Hematopoietic multipotent progenitor cell (in vitro differentiated cells): Measurements from ENCODE around the gene HCN3. TPM values are rescaled to one million over a fixed set of nuclear protein-coding genes. Genes with fewer than 3 reads are reported as not detected.
A peak's percentile ranks its signal among the peaks of the same experiment; 100 is the strongest.

Experiments used
- DNase-seq, 3 donors: peaks; one replicate each; pipeline ENCODE4 v3.0.0-alpha.2; 2011 to 2015; ENCODE audit warnings: low read depth in 2 of 3, low spot score in 2 of 3
- total RNA-seq: library from RNA; depleted of rRNA; stranded (reverse); fragments of >200 nt; gene quantifications from one replicate; pipeline ENCODE4 v1.2.3, GENCODE V29; 2012

Gene HCN3
- total RNA-seq, 1 donor = 4.6 TPM

DNA sequence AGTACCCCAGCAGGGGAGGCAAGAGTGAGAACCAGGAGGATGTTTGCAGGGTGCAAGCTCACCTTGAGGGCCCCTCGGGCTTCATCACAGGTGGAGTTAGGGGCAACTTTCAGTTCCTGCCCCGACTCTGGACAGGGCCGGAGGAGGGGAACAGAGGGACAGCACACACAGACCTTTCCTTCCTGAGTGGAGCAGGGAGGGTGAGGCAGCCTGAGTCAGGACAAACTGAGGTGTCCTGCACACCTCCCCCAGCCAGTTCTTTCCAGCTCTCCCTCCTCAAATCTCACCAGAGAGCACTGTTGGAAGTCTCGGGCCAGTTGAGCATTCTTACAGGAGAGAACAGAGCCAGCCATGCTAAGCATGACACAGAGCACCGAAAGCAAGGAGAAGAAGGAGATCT lies 23.5 kb upstream of the HCN3 start:
- DNase-seq = no peak

DNA sequence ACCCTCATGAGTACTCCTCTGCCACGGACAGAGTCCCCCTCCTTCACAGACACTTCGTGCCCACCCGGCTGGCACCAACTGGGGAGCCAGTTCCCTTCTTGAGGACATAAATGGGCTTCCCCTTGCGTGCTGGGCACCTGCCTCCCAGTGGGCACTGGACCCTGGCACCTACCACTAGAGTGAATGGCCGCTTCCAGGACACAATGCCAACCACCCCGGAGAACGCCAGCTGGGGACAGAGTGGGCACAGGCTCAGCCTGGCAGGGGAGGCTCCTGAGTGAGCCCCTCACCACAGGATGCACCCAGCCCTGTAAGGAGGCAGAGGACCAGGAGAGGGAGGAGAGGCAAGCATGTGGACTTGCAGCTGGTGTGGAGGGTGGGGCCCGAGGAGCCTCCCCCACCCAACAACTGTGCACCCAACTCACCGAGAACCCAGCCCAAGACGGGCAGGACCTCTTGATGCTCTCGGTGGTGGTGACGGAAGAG lies 23.0 kb upstream of the HCN3 start:
- no peak for DNase-seq

DNA sequence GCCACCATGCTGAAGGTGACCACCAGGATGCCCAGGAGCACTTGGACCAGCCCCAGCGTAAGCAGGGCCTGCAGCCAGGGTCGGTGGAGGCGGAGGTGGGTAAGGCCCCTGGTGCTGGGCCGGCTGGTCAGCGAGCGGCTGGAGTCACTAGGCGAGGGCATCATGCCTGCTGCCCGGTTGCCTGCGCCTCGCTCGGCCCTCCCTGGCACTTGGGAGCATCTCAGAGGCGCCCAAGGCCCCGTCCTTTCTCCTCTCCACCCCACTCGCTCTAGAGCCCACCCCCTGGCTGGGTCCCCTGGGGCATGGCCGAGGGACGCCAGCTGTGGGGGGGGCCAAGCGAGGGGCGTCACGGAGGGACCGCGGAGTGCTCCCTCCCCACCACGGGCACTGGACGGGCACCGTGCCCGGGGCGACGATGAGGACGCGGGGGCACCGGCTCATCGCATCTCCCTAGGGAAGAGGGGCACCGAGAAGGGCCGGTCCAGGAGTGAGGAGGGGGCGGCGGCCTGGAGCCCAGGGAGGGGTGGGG lies 22.5 kb upstream of the HCN3 start:
- no peak for DNase-seq

DNA sequence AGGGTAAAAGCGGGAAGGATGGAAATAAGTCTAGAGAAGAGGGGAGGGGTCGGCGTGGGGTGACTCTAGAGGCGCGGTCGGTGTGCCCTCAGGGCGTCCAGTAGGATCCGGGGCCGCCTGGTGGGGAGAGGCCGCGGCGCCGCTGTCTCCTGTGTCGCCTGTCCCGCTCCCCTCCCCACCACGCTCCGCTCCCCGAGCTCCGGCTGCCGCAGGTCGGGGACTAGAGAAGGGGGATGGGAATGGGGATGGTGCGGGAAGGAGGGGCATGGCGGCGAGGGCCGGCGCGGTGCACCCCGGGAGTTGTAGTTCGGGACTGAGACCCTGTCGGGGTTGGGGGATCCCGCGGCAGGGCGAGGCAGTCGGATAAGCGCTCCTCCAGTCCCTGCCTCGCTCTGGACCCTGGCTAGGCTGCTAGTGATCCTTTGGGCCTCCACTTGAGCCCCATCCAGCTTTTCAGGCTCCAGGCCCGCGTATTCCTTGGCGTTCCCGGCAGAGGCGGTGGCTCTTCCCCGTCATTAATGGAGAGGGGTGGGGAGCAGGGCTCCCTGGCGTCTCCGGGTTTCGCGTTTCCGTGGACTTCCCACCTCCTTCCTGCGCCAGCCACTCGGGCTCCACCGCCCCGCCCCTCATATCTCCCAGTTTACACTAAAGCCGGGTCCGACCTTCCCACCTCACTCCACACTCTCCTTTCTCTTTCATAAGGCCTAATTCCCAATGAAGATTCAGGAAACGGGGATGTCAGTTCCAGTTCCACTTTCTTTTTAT lies 21.8 kb upstream of the HCN3 start, which contains the start of gene ENTREP3:
TSS of gene ENTREP3 (minus strand) at position 241 of the 765 bp plus-strand sequence. CDS start 606 bp downstream, outside the sequence.
- DNase-seq = peak in 2 of 3 donors; percentile 76 to 77

DNA sequence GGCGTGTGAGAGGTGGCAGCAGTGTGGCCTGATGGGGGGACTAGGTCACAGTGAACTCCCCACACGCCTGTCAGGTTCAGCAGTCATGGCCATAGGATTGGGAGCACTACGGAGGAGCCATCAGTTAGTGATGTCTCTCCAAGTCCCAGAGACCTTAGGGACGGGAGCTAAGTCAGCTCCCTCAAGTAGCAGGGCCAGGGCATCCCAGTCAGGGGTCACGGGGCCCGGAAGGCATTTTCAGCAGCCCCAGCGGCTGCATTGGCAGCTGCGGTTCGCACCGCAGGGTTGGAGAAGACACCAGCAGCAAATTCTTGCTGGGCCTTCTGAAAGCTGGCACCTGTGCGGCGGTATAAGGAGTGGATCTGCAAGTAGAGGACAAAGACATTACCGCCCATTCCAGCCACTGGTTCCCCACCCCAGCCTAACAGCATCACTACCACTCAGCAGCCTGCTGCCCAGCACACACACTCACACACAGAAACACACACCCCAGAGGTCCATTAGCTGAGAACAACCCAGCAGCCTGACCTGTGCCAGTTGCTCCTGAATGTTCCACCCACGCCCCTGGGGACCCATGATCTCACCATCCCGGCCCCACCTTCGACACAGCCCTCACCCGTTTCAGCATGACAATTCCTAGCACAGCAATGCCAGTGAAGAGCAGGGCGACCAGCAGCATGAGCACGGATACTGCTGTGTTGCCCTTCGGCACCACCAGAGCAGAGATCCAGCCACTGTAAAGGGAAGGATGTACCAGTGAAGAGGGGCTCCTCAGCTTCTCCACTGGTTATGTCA lies 21.0 kb upstream of the HCN3 start:
- DNase-seq = no peak

DNA sequence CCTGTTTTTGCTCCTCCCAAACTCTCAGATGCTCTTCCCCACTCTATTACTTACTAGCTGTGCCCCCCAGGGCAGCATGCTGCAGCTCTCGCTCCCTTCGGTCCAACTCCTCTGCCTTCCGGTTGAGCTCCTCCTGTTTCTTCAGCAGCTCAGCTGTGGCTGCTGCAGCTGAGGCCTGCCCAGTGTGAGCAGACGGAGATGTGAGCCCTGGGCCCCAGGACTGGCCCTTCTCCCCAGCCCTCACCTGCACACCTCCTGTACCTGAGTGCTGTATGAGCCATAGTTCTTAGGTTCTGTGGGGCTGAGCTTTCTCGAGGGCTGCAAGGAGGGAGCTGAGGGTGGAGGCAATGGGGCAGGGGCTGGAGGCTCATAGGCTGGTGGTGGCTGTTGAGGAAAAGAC lies 17.0 kb upstream of the HCN3 start:
- DNase-seq = no peak

DNA sequence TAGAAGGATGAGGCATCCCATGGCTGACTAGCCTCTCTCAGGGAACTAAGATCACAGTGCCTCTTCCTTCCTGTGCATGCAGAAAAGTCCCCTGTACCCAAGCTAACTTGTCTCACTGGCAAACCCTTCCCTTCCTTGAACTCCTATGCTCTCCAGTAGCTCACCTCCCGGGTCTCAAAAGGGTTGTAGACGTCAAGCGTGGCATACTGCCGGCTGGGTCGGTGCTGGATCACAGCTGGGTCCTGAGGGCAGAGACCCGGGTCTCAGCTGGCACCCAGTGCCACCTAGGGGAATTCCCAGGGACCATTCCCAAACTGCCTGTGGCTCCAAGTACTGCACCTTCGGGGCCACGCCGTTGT lies 15.8 kb upstream of the HCN3 start:
- no peak for DNase-seq

DNA sequence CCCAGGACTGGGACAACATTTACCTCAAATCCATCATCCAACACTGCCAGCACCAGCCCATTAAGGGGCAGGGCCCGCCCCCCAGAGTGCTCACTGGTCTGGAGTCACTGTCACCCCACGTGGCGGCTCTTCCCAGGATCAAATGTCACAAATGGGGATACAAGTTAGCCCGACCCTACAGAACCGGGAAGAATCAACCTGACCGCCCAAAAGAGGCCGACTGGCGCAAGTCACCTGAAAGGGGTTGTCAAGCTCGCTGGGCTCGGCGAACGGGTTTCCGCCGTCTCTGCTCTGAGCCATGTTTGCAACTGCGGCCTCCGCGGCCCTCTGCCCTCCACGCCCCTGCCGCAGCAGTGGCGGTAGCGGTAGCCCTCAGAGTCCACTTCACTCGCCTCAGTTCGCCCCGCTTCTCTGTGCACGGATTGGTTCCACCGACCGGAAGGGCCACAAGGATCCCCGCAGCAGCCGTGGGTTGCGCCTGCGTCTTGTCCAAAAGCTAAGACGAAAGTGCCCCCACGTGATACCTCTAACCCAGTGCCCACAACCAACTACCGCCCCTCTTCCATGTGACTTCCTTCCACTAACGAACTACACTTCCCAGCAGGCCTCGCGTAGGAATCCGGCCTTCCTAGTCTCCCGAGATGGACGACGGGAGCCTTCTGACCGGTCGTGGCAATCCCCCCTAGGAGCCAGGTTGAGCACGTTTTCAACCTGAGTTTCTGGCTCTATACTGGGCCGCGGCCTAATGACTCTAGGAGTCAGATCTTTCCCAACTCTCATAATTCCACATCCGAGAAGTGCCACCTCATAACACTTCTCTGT lies 15.2 kb upstream of the HCN3 start, which contains the start of gene SCAMP3:
TSS of gene SCAMP3 (minus strand) at position 509 of the 822 bp plus-strand sequence. CDS start at position 300, 209 bp downstream.
- peak in 2 of 3 donors; percentile 91 to 93 for DNase-seq

DNA sequence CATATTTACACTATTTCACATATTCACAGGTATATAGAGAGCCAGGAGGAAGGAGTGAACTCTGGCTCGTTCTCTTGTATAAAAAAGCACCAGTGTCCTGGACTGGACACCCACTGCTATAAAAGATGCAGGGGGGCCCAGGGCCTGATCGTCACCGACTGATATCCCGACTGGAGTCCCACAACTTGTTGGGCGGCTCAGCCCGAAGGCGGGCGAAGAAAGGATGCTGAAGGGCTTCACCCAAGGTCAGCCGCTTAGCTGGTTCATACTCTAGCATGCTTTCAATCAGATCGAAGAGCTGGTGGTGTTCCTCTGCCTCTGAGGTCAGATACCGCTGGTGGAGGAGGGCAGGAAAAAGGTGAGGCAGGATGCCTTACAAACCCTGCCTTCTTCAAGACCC lies 14.2 kb upstream of the HCN3 start:
- no peak for DNase-seq

DNA sequence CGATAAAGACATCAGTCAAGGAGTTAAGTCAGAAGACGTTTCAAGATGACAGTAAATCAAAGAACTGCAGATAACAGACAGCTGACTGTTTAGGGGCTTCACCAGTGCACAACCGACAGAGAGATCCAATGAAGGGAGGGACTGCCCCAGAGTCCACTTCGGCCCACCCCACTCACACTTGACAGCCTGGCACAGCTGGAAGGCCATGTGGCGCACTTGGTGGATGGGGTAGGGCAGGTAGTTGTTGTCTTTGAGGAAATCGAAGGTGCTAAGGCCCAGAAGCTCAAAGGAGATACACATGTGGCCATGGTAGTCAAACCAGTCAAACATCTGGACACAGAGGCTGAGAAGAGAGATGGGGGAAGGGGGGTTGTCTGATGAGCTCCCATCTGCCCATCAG lies 10.7 kb upstream of the HCN3 start:
- DNase-seq = no peak

DNA sequence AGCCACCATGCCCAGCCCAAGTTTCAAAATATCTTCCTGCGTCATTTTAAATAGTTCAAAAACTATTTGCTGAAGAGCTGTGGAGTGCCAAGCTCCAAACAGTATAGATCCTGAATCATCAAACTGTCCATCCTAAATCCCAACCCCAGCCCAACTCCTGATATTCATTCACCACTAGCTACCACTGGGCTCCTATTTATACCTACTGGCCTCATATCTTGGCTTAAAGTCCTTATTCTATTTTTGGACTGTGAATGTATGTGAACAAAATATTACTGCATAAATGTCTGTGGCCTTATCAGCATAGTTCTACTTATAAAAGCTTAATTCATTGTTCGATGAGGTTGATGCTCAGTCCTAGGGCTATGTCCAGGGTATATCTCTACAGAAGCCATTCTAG lies 9.9 kb upstream of the HCN3 start:
- DNase-seq = no peak

DNA sequence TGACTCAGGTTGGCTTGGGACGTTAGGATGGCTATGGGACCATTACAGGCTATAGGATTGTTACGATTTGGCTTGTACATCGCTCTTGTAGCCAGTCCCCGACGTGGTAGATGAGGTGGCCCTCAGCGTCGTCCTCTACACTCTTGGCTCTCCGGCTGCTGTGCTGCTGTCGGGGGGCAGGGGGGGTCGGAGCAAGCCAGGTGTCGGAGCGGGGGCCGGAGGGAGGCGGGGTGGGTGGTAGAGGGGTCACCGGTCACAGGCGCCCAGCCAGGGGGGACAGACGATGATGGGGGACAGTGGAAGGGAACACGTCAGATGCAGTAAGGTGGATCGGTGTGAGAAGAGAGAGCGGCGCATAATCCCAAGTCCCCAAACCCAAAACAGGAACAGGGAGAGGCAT lies 8.6 kb upstream of the HCN3 start:
- DNase-seq = no peak

DNA sequence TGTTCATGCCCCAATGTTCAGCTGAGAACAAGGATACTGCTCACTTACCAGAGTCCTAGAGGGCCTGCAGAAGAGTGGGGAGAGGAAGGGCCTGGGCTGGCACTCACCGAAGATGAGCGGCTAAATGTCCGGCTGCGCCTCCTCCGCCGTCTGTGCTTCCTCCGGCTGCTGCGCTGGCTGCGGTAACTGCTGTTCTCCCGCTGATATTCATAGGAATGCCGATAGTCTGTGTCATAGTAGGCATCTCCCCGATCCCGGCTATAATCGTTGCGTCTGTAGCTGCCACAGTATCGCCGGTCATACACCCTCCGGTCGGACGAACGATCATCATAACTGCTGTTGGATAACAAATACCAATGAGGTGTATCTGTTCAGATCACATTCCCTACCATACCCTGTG lies 7.9 kb upstream of the HCN3 start:
- DNase-seq = no peak

DNA sequence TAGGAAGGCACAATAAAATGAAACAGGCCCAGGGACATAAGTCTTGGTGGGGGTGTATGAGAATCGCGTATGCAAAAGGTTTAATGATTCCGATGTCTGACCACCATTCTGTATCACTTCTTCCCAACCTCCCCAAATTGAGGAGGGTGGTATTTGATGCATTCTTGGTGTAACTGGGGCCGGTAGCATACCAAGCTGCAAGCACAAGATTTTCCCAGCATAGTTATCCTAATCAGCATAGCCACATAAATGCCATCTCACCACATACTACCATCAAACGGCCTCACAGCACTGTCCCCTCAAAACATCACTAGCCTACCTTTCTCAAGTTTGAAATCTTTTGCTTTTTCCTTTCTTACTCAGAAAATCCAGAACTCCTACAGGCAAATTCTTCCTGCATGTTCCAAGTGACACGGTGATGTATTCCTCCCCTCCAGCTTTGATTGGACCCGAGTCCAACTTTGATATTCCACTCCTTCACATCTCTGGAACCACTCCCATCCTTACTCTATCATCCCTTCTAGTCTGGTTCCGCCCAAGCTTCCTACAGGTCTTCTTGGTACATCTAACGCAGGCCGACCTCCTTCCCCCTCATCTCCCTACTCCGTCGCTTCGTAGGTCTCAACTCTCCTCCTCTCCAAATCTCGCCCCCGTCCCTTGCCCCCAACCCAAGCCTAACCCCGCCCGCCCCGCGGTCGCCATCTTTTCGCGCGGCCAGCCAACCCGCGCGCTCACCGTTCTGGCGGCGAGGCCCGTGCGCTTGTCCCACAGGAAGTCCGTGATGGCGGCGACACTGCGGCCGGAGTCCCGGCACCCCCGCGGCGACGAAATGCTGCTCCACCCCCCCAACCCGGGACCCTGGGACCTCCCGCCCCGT lies 4.6 kb upstream of the HCN3 start:
- peak in 2 of 3 donors; percentile 52 to 61 for DNase-seq

DNA sequence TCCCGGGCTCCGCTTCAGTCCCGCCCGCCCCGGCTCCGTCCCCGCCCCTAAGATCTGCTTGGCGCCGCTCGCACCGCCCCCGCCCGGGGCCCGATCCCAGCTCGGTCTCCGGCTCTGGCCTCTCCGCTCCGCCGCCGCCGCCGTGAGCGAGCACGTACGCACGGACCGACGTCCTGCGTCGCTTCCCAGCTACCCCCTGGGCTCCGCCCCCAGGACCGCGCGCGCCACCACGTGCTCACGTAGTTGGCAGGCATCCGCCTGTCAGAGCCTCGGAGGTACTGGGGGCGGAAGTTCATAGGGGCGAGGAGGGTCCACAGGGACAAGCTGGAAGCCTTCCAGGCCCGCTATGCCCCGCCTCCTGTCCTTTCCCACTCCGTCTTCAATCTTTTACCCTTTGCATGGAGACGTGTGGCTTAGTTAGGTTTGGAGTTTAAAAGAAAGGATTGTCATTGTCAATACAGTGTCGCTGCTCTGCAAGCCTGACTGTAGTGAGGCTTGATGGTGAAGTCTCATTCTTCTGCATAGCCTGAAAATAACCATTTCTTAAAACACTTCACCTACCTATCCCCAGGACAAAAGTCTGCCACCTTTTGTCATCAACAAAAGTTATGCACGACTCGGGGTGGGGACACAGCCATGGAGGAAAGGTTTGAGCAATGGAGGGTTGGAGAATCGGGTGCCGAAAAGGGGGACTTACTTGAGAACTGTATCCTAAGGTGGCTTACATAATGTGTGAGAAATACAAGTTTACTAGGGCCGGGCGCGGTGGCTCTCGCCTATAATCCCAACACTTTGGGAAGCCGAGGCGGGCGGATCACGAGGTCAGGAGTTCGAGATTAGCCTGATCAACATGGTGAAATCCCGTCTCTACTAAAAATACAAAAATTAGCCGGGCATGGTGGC lies 3.7 kb upstream of the HCN3 start, which contains the start of gene CLK2:
TSS of gene CLK2 (minus strand) at position 162 of the 903 bp plus-strand sequence. CDS start 2,527 bp downstream, outside the sequence.
- DNase-seq = peak; percentile 81 to 94 (median 91)

DNA sequence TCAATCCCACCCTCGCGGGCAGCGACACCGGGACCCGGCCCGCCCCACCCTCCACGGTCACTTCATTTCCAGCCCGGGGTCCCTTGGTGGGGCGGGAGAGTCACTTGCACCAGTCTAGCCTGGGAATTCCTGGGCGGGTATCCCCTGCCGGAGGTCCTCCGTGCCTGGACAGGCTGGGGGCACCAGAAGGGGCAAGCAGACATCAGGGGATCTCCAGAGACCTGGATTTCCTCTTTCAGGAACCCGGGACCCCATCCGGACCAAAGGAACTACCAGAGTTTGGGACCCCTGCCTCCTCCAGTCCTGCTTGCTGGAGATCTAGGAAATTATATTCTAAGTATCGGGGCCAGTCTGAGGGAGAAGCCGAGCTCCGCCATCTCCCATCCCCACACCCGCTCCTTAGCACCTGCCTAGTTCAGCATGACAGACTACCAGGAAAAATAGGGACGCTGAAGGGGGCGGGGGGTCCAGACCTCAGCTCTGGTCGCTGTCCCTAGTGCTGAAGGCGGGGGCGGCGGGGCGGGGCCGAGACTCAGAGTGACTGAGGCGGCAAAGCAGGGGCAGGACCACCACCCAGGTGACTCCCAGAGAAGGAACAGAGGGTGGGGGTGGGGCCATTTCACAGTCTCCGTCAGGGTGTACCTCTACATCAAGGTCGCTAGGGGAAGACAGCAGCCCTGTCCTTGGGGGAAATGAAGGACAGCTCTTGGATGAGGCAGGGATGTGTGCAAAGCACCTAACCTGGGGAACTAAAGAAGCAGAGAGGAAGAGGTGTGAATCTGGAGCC lies 832 bp downstream of the HCN3 start:
- peak; percentile 43 to 80 (median 77) for DNase-seq

DNA sequence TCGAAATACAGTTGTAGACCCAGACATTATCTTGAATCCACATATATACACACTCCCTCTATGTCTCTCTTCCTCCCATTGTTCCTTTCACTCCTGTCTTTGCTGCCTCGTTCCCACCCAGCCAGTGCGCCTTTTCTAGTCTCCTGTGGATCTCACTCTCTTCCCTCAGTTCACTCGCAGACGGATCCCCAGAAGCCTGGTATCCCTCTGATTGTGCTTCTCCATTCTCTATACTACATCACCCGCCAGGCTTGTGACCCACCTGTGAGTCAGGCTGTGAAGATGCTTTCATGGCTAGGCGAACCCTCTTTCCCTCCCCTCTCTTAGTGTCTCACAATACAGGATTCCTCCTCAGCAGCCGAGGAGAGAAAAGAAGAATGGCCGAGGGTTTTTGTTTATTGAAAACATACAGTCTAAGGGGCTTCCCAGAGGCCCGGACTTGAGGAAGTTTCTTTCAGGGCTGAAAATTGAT lies 1.5 kb downstream of the HCN3 start:
- no peak for DNase-seq

DNA sequence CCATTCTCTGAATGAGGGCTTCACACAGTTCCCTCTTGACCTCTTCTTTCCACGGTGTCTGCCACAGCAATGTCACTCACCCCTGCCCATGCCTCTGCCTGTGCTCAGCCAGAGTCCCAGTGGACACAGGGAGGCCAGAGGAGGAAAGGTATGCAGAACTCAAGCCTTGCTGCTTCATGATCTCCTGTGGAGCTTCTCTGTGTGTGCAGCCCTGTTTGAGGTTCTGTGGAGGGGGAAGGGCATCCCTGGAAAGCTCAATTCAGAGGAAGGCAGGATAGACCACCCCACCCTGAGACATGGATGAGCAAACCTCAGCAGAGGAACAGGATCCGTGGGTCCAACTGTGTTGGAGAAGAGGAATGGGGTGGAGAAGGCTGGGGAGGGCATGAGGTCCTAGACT lies 2.0 kb downstream of the HCN3 start:
- DNase-seq = no peak
